SK-N-SH treated with all-trans-retinoic acid at 6 μM for 48 hours (cell line): ENCODE data around the gene RBM24.

Experiments used
- ATAC-seq: fragments of 200-7000 bp; cut with Tn5 transposase; 3 replicates; pipeline ENCODE4 v1.9.1; 2020; ENCODE audit warnings: mild to moderate bottlenecking, moderate library complexity
- ARNTL ChIP-seq: fragments of 450-650 bp; formaldehyde crosslinking; IDR thresholded peaks from 2 replicates; pipeline ENCODE4 v1.5.0; 2020; ENCODE audit warnings: low read depth, mild to moderate bottlenecking, moderate library complexity, borderline replicate concordance
- BACH2 ChIP-seq: fragments of 250-450 bp; sonication (Bioruptor Pico); IDR thresholded peaks from 2 replicates; pipeline ENCODE4 v1.9.0; 2021; ENCODE audit warnings: mild to moderate bottlenecking, borderline replicate concordance
- CREB5 ChIP-seq: fragments of 250-450 bp; sonication (Bioruptor Pico); IDR thresholded peaks from 2 replicates; pipeline ENCODE4 v1.5.1; 2020; ENCODE audit warnings: low read depth, mild to moderate bottlenecking, moderate library complexity
- CSDC2 ChIP-seq: fragments of 250-450 bp; sonication (Bioruptor Pico); IDR thresholded peaks from 2 replicates; pipeline ENCODE4 v1.5.0; 2020; ENCODE audit warnings: mild to moderate bottlenecking, moderate library complexity
- CSRNP3 ChIP-seq: fragments of 250-450 bp; sonication (Bioruptor Pico); IDR thresholded peaks from 2 replicates; pipeline ENCODE4 v1.5.1; 2021; ENCODE audit warnings: mild to moderate bottlenecking, moderate library complexity
- ESRRG ChIP-seq: fragments of 250-450 bp; sonication (Bioruptor Pico); IDR thresholded peaks from 2 replicates; pipeline ENCODE4 v1.6.1; 2021; ENCODE audit warnings: mild to moderate bottlenecking
- GLIS3 ChIP-seq: fragments of 250-450 bp; sonication (Bioruptor Pico); IDR thresholded peaks from 2 replicates; pipeline ENCODE4 v1.5.0; 2020; ENCODE audit warnings: mild to moderate bottlenecking, moderate library complexity
- ISL1 ChIP-seq: fragments of 250-450 bp; sonication (Bioruptor Pico); IDR thresholded peaks from 2 replicates; pipeline ENCODE4 v2.1.2; 2022; ENCODE audit warnings: mild to moderate bottlenecking, moderate library complexity
- OSR1 ChIP-seq: fragments of 250-450 bp; sonication (Bioruptor Pico); IDR thresholded peaks from 2 replicates; pipeline ENCODE4 v1.8.0; 2022; ENCODE audit warnings: moderate library complexity, mild to moderate bottlenecking, inconsistent platforms
- POU6F1 ChIP-seq: fragments of 250-450 bp; sonication (Bioruptor Pico); IDR thresholded peaks from 2 replicates; pipeline ENCODE4 v1.8.0; 2021; ENCODE audit warnings: low read depth, mild to moderate bottlenecking, moderate library complexity, borderline replicate concordance
- RARB ChIP-seq: fragments of 250-450 bp; sonication (Bioruptor Pico); IDR thresholded peaks from 2 replicates; pipeline ENCODE4 v1.8.0; 2021; ENCODE audit warnings: mild to moderate bottlenecking, moderate library complexity
- SNAI2 ChIP-seq: fragments of 250-450 bp; sonication (Bioruptor Pico); IDR thresholded peaks from 2 replicates; pipeline ENCODE4 v1.5.0; 2020; ENCODE audit warnings: mild to moderate bottlenecking, moderate library complexity
- TCF4 ChIP-seq: fragments of 250-450 bp; sonication (Bioruptor Pico); IDR thresholded peaks from 2 replicates; pipeline ENCODE4 v1.8.0; 2021; ENCODE audit warnings: mild to moderate bottlenecking, moderate library complexity, borderline replicate concordance
- TOX ChIP-seq: fragments of 250-450 bp; sonication (Bioruptor Pico); IDR thresholded peaks from 2 replicates; pipeline ENCODE4 v1.8.0; 2021; ENCODE audit warnings: mild to moderate bottlenecking, moderate library complexity, borderline replicate concordance
- ZC3H10 ChIP-seq: fragments of 250-450 bp; sonication (Bioruptor Pico); IDR thresholded peaks from 2 replicates; pipeline ENCODE4 v1.5.1; 2021; ENCODE audit warnings: mild to moderate bottlenecking, moderate library complexity
- ZFP3 ChIP-seq: fragments of 250-450 bp; sonication (Bioruptor Pico); IDR thresholded peaks from 2 replicates; pipeline ENCODE4 v1.5.0; 2020; ENCODE audit warnings: mild to moderate bottlenecking, moderate library complexity
- ZFP30 ChIP-seq: fragments of 450-650 bp; formaldehyde crosslinking; IDR thresholded peaks from 2 replicates; pipeline ENCODE4 v1.5.0; 2022; ENCODE audit warnings: mild to moderate bottlenecking, moderate library complexity
- ZNF565 ChIP-seq: fragments of 450-650 bp; formaldehyde crosslinking; conservative IDR thresholded peaks from 2 replicates; pipeline ENCODE4 v1.5.0; 2020; ENCODE audit warnings: low read depth, mild to moderate bottlenecking, moderate library complexity
- ZNF70 ChIP-seq: fragments of 450-650 bp; formaldehyde crosslinking; IDR thresholded peaks from 2 replicates; pipeline ENCODE4 v1.5.0; 2020; ENCODE audit warnings: mild to moderate bottlenecking, moderate library complexity
- ZNF8 ChIP-seq: fragments of 450-650 bp; formaldehyde crosslinking; IDR thresholded peaks from 2 replicates; pipeline ENCODE4 v1.5.0; 2020; ENCODE audit warnings: mild to moderate bottlenecking, moderate library complexity
- TF ChIP-seq, protein P1 (sequence below): fragments of 250-450 bp; sonication (Bioruptor Pico); IDR thresholded peaks from 2 replicates; pipeline ENCODE4 v1.8.0; 2020; ENCODE audit warnings: mild to moderate bottlenecking, moderate library complexity, borderline replicate concordance
- TF ChIP-seq, protein P2 (sequence below): fragments of 250-450 bp; sonication (Bioruptor Pico); IDR thresholded peaks from 2 replicates; pipeline ENCODE4 v1.5.0; 2020; ENCODE audit warnings: mild to moderate bottlenecking, moderate library complexity

Gene RBM24

GRCh38 chr6:17250237-17250636 lies 30.9 kb upstream of the RBM24 start (continued):
- TF ChIP-seq, protein P1, sequence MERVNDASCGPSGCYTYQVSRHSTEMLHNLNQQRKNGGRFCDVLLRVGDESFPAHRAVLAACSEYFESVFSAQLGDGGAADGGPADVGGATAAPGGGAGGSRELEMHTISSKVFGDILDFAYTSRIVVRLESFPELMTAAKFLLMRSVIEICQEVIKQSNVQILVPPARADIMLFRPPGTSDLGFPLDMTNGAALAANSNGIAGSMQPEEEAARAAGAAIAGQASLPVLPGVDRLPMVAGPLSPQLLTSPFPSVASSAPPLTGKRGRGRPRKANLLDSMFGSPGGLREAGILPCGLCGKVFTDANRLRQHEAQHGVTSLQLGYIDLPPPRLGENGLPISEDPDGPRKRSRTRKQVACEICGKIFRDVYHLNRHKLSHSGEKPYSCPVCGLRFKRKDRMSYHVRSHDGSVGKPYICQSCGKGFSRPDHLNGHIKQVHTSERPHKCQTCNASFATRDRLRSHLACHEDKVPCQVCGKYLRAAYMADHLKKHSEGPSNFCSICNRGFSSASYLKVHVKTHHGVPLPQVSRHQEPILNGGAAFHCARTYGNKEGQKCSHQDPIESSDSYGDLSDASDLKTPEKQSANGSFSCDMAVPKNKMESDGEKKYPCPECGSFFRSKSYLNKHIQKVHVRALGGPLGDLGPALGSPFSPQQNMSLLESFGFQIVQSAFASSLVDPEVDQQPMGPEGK (CRISPR knock-in tag): no peak
- no peak for TF ChIP-seq OSR1
- TF ChIP-seq, all 23 proteins: peak for 0

DNA sequence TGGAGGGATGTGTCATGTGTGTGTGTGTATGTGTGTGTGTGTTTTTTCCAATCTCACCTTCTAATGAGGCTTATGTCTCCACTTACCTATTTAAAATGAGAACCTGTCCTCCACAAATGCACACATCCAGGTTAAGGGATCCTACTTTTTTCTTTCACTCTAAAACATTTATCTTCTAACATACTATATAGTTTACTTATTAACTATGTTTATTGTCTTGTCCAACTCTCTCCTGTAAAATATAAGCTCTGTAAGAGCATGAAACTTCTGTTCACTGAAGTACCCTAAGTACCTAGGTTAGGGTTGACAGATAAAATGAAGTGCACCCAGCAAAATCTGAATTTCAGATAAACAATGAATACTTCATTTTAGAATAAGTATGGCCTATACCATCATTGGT lies 29.2 kb upstream of the RBM24 start:
- TF ChIP-seq ZNF565: no peak
- TF ChIP-seq ESRRG: no peak
- no peak for TF ChIP-seq ZNF70 (CRISPR knock-in tag)
- TF ChIP-seq TOX (CRISPR knock-in tag): no peak
- no peak for TF ChIP-seq ARNTL (CRISPR knock-in tag)
- ATAC-seq: no peak

DNA sequence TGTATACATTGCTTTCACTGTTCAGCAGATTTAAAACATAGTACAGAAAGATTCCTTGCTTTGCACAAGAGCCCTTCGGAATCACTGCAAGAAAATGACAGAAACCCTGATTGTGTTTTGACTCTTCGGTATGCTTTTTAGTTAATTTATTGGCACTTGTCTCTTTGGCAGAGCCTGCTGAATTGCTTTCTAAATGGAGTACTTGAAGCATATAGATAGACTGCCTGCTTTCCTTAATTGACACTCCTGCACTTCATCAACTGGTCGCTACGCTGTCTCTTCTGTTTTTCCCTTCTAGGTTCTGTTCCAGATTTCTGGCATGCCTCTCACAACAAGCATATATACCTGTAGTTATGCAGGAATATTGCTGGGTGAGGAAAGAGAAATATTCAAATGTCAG lies 22.4 kb upstream of the RBM24 start:
- TF ChIP-seq TCF4 (CRISPR knock-in tag) (no peak), ISL1 (CRISPR knock-in tag) (peak; percentile 89), ZFP30 (CRISPR knock-in tag) (no peak), BACH2 (CRISPR knock-in tag) (no peak)
- TF ChIP-seq, protein P2, sequence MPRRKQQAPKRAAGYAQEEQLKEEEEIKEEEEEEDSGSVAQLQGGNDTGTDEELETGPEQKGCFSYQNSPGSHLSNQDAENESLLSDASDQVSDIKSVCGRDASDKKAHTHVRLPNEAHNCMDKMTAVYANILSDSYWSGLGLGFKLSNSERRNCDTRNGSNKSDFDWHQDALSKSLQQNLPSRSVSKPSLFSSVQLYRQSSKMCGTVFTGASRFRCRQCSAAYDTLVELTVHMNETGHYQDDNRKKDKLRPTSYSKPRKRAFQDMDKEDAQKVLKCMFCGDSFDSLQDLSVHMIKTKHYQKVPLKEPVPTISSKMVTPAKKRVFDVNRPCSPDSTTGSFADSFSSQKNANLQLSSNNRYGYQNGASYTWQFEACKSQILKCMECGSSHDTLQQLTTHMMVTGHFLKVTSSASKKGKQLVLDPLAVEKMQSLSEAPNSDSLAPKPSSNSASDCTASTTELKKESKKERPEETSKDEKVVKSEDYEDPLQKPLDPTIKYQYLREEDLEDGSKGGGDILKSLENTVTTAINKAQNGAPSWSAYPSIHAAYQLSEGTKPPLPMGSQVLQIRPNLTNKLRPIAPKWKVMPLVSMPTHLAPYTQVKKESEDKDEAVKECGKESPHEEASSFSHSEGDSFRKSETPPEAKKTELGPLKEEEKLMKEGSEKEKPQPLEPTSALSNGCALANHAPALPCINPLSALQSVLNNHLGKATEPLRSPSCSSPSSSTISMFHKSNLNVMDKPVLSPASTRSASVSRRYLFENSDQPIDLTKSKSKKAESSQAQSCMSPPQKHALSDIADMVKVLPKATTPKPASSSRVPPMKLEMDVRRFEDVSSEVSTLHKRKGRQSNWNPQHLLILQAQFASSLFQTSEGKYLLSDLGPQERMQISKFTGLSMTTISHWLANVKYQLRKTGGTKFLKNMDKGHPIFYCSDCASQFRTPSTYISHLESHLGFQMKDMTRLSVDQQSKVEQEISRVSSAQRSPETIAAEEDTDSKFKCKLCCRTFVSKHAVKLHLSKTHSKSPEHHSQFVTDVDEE (CRISPR knock-in tag): peak; percentile 55; the same call in 1 of the 2 replicates
- no peak; the same call in 2 of the 3 replicates for ATAC-seq

DNA sequence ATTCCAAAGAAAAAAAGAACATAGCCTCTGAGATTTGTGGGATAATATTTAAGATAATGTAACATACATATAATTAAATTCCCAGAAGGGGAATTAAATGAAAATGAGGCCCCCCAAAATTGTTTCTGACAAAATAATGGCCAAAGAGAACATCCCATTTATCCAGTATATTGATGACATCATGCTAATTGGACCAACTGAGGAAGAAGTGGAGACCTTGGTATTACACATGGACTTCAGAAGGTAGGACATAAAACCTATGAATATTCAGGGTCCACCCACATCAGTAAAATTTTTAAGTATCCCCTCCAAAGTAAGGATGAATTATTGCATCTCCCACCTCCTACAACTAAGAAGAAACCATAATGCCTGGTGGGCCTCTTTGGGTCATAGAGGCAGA lies 15.6 kb upstream of the RBM24 start:
- ATAC-seq: no peak

DNA sequence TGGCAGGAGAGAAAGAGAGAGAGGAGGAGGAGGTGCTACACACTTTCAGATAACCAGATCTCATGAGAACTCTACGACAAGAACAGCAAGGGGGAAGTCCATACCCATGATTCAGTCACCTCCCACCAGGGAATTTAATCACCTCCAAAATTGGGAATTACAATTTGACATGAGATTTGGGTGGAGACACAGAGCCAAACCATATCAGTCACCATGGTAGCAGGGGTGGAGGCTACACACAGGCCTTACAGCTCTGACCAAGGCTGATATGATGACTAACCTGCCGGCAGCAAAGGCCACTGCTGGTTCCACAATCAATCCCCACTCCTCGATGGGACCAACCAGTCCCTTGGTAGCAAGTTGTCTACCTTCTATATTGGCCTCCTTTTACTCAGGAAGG lies 13.6 kb upstream of the RBM24 start:
- ATAC-seq: no peak
- TF ChIP-seq ZNF565: no peak
- no peak for TF ChIP-seq ISL1 (CRISPR knock-in tag)
- TF ChIP-seq ZFP3: no peak
- TF ChIP-seq OSR1: no peak
- no peak for TF ChIP-seq TCF4 (CRISPR knock-in tag)
- no peak for TF ChIP-seq TOX (CRISPR knock-in tag)
- TF ChIP-seq CSRNP3 (CRISPR knock-in tag): no peak
- no peak for TF ChIP-seq CREB5 (CRISPR knock-in tag)
- TF ChIP-seq ZC3H10 (CRISPR knock-in tag): no peak
- TF ChIP-seq POU6F1 (CRISPR knock-in tag): no peak
- TF ChIP-seq SNAI2: no peak
- TF ChIP-seq RARB (CRISPR knock-in tag): no peak
- no peak for TF ChIP-seq ARNTL (CRISPR knock-in tag)

More for the DNA sequence above, 15.6 kb upstream of the RBM24 start:
- TF ChIP-seq RARB (CRISPR knock-in tag) (no peak), BACH2 (CRISPR knock-in tag) (no peak), ZNF70 (CRISPR knock-in tag) (no peak), TOX (CRISPR knock-in tag) (no peak), TCF4 (CRISPR knock-in tag) (no peak), ZNF8 (CRISPR knock-in tag) (no peak), ZFP3 (no peak), ZFP30 (CRISPR knock-in tag) (no peak), ZC3H10 (CRISPR knock-in tag) (no peak), CSDC2 (CRISPR knock-in tag) (no peak), GLIS3 (CRISPR knock-in tag) (no peak), ESRRG (no peak)
- TF ChIP-seq, protein P2 (CRISPR knock-in tag): no peak
- TF ChIP-seq, all 23 proteins: peak for 0
